GM21576 (cell line): ENCODE data around the gene ATP6V1C2.
"Not testable (repeated sequence)": the region's sequence is repeated elsewhere in the genome, so short reads cannot be mapped to it uniquely, and the experiment has no call there.

Experiments used
- ATAC-seq: cut with Tn5 transposase; IDR thresholded peaks from one replicate; pipeline ENCODE4 v1.9.1; 2021; ENCODE audit warnings: mild to moderate bottlenecking, moderate library complexity; ENCODE audit not compliant: unreplicated experiment

The ATP6V1C2 gene

GRCh38 chr2:10765461-10765860, 44.0 kb downstream of the ATP6V1C2 start:
- no peak for ATAC-seq

DNA sequence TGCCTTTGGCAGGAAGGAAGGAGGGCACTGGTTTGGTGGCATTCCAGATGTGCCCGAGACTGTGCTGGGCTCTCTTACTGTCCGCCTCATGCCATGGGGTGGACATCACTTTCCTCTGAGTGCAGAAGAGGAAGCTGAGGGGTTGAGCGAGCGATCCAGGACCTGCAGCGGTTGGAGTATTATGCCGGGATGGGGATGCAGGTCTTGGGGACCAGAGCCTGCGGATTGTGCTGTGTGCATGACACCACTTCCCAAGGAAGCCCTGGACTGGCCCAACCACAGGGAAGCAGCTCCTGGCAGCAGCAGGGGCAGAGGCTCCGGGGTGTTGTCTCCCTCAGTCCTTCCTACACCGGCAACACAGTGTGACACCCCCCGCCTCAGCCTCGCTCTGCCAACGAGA, 44.5 kb downstream of the ATP6V1C2 start:
- ATAC-seq: no peak

DNA sequence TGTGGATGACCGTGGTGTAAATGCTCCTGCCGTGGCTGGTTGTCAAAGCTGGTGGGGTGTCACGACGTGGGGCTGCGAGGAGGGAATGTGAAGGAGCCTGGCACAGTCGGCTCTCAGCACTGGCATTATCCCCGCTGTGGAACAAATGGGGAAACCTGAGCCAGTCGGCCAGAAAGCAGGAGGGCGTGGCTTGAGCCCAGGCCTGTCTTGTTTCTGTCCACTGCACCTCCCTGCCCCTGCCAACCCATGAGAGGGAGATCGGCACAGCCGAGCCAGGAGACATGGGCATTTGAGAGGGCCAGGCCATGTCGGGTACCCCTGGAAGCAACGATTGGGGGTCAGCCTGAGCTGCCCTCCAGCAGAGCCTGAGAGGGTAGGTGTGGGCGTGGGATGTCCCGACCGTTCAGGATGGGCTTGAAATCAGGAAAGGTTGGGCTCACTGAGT, 46.7 kb downstream of the ATP6V1C2 start:
- ATAC-seq: no peak

- no peak for ATAC-seq
Measured at GRCh38 chr2:10770956-10771750, 49.7 kb downstream of the ATP6V1C2 start.

DNA sequence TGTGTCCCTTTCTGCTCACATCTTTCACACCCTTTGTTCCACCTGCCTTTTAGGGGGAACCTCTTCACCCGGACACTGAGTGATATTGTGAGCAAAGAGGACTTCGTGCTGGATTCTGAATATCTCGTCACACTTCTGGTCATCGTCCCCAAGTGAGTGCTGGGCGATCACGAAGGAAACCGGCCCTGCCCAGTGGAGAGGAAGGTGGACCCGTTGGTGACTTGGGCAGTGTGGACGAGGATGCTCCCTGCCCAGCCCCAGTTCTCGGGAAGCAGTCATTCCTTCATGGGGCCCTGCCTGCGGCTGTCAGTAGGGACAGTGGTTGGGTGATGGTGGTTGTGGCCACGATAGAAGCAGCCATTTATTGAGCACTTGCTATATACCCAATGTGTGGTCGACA, 50.4 kb downstream of the ATP6V1C2 start:
- no peak for ATAC-seq

DNA sequence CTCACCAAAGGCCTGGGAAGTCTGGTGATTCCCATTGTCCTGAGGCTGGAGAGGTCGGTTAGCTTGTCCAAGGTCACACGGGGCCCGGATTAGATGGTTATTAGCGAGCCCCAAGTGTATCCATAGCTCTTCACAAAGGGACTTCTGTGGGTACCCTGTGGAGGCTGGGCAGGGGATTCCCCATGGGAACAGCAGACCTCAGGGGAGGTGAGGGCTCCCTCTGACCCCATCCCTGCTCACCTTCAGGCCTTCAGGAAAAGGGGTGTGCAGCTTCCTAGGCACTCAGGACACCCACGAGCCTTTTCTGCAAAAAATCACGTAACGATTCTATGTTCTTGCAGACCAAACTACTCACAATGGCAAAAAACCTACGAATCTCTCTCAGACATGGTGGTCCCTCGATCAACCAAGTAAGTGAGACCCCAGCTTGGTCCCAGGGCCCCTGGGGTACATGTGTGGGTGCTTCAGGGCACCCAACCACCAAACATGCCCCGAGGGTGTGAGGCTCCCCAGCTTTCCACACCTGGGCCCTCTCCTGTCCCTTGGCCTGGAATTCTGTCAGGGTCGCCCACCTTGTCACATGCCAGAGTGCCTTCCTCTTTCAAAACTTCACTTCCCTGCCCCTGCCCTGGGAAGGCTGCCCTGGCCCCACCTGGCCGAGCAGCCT, 50.9 kb downstream of the ATP6V1C2 start:
- no peak for ATAC-seq

- ATAC-seq: no peak
Measured at GRCh38 chr2:10772868-10773215, 51.4 kb downstream of the ATP6V1C2 start.

- ATAC-seq: no peak
Measured at GRCh38 chr2:10773821-10774341, 52.5 kb downstream of the ATP6V1C2 start.

DNA sequence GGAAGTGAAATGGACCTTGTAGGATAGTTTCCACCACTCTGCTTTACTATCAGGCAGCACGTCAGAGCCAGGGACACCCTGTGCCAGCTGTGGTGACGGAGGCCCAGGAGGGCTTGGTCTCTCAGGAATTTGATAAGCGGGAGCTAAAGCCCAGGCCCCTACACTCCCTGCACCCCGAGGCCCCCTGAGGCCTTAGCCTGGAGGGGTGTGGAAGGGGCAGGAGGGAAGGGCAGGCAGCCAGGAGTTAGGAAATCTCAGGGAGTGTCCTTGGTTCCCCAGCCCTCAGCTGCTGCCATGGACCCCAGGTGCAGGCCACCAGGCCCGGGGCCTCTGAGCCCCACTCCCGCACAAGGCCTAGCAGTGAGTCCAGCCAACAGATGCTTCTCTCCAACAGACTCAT, 53.0 kb downstream of the ATP6V1C2 start:
- no peak for ATAC-seq

DNA sequence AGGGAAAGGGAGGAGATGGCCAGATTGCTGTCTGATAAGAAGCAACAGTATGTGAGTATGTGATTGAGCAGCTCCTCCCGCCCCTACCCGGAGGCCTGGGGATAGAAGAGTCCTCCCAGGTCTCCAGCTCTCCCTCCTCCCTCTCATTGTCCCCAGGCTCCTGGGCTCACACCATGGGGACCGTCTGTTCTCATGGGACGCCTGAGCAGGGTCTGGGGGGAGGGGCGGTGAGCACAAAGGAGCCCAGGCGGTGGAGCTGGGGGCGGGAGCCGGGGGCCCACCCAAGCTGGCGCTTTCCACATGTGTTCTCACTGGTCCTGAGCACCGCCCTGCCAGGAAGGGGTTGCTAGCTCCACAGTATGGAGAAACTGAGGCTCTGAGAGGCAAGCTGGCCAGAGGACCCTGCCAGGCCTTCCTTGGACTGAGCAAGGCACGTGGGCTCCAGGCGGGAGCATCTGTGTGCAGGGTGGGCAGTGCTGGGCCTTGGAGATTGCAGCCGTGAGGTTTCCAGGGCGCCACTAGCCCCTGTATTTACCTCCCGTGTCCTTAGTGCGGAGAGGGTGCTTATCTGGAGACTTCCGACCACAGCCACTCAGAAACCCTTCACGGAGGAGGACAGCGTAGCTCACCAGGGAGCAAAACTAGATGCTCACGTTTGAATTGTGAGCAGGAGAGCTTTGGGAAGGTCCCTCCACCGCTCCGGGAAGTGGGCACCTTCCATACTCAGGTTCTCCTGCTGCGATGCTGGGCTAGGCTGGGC, 53.8 kb downstream of the ATP6V1C2 start:
- ATAC-seq: no peak

- no peak for ATAC-seq
Measured at GRCh38 chr2:10775831-10776230, 54.4 kb downstream of the ATP6V1C2 start.

DNA sequence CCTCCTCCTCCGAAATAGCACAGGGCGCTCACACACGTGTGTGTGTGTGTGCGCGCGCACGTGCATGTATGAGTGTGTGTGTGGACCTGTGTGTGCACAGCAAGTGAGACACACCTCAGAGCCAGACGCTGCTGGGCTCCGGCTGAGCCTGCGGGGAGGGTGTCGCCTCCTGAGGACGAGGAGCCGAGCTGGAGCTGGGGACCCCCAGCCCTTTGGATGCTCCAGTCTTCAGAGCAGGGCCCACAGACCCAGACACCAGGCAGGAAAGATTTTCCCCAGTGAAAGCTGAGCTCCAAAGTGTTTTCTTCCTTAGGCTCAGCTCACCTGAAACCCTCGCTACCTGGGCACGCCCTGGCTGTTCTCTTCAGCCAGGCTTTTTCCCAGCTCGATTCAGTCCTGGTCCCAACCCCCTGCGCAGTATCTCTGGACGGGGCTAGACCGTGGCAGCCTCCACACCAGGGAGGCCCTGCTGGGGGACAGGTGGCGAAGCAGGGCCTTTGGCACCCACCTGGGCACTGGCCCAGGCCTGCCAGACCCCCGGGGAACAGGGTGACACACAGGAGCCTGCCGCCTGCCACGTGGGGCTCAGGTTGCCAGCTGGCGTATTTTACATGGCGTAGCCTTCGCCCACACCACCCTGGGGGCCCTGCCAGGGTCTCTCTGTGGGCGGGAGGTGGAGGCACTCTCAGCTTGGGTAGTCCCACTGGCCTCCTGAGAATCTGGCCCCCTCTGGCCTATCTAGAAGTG, 55.0 kb downstream of the ATP6V1C2 start:
- ATAC-seq: no peak

GRCh38 chr2:10777111-10777841, 55.8 kb downstream of the ATP6V1C2 start:
- ATAC-seq: no peak

DNA sequence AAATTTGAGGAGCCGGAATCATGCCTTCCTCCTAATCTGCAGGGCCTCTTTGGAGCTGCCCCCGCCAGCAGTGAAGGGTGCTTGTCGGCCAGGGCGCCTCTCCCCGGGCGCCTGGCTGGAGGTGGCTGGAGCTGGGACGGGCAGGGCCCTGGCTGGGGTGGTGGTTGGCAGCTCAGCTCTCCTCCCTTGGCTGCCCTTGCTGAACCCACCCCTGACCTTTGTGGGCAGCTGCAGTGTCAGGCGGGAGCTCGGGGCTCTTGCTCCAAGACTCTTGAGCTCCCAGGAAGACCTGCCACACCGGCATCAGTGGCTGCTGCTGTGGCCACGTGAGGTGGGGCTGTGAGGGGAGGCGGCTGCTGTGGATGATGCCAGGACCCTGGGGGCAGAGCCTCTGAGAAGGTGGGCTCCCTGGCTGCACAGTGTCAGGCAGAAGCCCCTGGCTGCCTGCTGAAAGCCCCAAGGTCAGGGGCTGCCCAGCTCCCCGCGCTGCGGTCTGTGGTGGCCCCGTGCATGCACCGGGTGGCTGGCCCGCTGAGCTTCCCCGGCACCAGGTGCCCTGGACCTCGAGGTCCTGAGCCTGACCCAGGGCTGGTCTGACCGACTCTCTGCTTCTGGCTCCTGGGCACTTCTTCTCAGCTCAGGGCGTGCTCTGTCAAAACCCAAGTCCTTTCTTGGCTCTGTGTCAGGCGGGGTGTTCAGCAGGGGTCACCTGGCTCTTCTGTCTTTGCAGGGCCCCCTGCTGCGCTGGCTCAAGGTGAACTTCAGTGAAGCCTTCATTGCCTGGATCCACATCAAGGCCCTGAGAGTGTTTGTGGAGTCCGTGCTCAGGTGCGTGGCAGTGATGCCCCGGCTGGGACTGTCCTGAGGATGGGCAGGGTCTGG, 56.7 kb downstream of the ATP6V1C2 start:
- ATAC-seq: no peak

GRCh38 chr2:10778724-10779115, 57.3 kb downstream of the ATP6V1C2 start:
- no peak for ATAC-seq

DNA sequence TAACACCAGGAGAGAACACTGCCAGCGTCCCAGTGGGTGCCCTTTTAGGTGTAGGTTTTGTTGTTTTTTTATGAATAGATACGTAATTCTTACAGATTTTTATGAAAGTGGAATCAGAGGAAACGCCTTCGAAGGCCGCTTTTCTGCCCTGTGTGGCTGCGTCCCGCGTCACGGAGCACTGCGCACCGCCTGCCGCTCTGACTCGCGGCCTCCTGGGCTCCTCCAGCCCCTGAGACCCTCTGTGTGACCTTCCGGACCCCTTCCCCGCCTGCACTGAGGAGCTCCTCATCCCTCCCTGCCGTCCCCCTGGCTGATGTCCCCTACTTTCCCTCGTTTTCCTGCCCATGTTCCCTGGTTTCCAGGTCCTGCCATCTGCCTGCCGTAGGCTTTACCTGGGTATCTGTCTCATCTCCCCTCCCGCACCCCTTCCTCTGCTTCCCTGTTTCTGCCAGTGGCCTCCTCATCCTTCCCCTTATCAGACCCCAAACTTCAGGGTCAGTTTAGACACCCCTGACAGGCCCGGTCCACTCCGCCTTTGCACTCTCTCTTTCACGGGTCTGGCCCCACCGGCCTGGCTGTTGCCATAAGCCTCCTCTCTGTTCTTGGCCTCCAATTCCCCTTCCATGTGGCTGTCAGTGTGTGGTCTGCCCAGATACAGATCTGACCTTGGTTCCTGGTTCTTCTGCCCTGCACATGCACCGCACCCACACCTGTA, 58.5 kb downstream of the ATP6V1C2 start:
- ATAC-seq: no peak

GRCh38 chr2:10780491-10780820, 59.0 kb downstream of the ATP6V1C2 start:
- no peak for ATAC-seq

GRCh38 chr2:10780821-10781220, 59.4 kb downstream of the ATP6V1C2 start:
- ATAC-seq: not testable (repeated sequence)

GRCh38 chr2:10781746-10782145, 60.3 kb downstream of the ATP6V1C2 start:
- ATAC-seq: no peak
